ENCODE data around the gene PLVAP. TPM values are rescaled to one million over a fixed set of nuclear protein-coding genes. Genes with fewer than 3 reads are reported as not detected.

Gene PLVAP
- total and polyA plus RNA-seq, 9 of the 15 experiments (the other 6 are each of a cell fraction or from before 2014, with no cell fraction given) = 0.09 to 0.84 (median 0.51) TPM; not detected in 4

GRCh38 chr19:17334414-17335409, 42.4 kb downstream of the PLVAP start, which contains the start of gene ANO8 (continued):
- TF ChIP-seq, protein P1, sequence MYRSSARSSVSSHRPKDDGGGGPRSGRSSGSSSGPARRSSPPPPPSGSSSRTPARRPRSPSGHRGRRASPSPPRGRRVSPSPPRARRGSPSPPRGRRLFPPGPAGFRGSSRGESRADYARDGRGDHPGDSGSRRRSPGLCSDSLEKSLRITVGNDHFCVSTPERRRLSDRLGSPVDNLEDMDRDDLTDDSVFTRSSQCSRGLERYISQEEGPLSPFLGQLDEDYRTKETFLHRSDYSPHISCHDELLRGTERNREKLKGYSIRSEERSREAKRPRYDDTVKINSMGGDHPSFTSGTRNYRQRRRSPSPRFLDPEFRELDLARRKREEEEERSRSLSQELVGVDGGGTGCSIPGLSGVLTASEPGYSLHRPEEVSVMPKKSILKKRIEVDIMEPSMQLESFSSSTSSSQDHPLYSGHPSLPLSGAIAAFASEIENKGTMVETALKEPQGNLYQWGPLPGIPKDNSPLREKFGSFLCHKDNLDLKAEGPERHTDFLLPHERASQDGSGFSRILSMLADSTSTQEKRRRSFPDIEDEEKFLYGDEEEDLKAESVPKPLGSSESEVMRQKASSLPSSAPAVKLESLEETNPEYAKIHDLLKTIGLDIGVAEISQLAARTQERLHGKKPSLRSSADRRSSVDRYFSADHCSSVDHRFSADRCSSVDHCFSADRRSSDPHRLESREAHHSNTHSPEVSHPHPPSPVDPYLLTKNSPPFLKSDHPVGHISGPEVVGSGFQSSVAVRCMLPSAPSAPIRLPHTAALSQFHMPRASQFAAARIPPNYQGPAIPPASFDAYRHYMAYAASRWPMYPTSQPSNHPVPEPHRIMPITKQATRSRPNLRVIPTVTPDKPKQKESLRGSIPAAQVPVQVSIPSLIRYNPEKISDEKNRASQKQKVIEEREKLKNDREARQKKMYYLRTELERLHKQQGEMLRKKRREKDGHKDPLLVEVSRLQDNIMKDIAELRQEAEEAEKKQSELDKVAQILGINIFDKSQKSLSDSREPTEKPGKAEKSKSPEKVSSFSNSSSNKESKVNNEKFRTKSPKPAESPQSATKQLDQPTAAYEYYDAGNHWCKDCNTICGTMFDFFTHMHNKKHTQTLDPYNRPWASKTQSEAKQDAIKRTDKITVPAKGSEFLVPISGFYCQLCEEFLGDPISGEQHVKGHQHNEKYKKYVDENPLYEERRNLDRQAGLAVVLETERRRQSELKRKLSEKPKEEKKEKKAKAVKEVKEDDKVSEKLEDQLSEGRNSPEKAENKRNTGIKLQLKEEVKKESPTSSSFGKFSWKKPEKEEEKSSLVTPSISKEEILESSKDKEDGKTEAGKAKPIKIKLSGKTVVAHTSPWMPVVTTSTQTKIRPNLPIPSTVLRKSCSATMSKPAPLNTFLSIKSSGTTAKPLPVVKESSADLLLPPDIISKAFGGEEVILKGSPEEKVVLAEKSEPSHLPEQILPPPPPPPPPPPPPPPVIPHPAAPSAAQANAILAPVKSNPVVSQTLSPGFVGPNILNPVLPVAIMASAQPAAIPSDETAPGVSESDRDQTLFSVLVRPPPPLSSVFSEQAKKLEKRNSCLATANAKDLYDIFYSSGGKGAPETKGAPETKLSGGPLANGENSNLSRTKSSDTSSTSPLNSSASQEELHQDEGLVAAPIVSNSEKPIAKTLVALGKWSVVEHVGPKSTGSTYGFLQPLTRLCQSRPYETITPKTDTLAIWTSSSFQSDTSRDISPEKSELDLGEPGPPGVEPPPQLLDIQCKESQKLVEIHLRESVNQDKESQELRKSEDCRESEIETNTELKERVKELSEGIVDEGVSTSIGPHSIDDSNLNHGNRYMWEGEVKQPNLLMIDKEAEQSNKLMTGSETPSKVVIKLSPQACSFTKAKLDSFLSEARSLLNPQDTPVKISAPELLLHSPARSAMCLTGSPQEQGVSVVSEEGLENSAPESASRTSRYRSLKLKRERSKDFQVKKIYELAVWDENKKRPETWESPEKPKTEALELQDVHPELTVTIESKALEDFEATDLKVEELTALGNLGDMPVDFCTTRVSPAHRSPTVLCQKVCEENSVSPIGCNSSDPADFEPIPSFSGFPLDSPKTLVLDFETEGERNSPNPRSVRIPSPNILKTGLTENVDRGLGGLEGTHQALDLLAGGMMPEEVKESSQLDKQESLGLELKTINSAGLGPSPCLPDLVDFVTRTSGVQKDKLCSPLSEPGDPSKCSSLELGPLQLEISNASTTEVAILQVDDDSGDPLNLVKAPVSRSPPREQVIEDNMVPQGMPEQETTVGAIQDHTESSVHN (IDR thresholded peaks at IDR 0.05; ENCODE audit: borderline replicate concordance in 1 of 2, low read depth in 1 of 2) = peak in 1 of 2 experiments; percentile 47; a peak in 1 of 4 replicates
- peak; percentile 100 for TF ChIP-seq TFAP4 (CRISPR knock-in tag; IDR thresholded peaks at IDR 0.05; ENCODE audit: borderline replicate concordance)
- TF ChIP-seq PHF21A (IDR thresholded peaks at IDR 0.05; ENCODE audit: borderline replicate concordance, low read depth) = 0 out of 2 replicates have a peak, but pooled peaks have one; percentile 52
- TF ChIP-seq KAT7 (CRISPR knock-in tag; IDR thresholded peaks at IDR 0.05; ENCODE audit: borderline replicate concordance) = peak; percentile 89; the same call in 1 of the 2 replicates
- TF ChIP-seq NCOR1 (IDR thresholded peaks at IDR 0.05) = no peak
- no peak for TF ChIP-seq ZNF699 (CRISPR knock-in tag; IDR thresholded peaks at IDR 0.05; ENCODE audit: insufficient replicate concordance)
- TF ChIP-seq ZNF140 (CRISPR knock-in tag; IDR thresholded peaks at IDR 0.05) = no peak
- no peak for TF ChIP-seq TAF7 (tag; IDR thresholded peaks at IDR 0.05)
- no peak for TF ChIP-seq ZC3H8 (IDR thresholded peaks at IDR 0.05)
- TF ChIP-seq ZKSCAN1 (IDR thresholded peaks at IDR 0.05; ENCODE audit: low read depth, low read length) = peak; percentile 81
- TF ChIP-seq, protein P2, sequence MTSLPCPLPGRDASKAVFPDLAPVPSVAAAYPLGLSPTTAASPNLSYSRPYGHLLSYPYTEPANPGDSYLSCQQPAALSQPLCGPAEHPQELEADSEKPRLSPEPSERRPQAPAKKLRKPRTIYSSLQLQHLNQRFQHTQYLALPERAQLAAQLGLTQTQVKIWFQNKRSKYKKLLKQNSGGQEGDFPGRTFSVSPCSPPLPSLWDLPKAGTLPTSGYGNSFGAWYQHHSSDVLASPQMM (CRISPR knock-in tag; IDR thresholded peaks at IDR 0.05) = no peak
- TF ChIP-seq, protein P3, sequence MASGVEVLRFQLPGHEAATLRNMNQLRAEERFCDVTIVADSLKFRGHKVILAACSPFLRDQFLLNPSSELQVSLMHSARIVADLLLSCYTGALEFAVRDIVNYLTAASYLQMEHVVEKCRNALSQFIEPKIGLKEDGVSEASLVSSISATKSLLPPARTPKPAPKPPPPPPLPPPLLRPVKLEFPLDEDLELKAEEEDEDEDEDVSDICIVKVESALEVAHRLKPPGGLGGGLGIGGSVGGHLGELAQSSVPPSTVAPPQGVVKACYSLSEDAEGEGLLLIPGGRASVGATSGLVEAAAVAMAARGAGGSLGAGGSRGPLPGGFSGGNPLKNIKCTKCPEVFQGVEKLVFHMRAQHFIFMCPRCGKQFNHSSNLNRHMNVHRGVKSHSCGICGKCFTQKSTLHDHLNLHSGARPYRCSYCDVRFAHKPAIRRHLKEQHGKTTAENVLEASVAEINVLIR (CRISPR knock-in tag; IDR thresholded peaks at IDR 0.05) = peak; percentile 83
- peak; percentile 51 for TF ChIP-seq HNRNPLL (IDR thresholded peaks at IDR 0.05; ENCODE audit: low read depth, low read length, poor library complexity, severe bottlenecking)
- TF ChIP-seq DACH1 (IDR thresholded peaks at IDR 0.05; ENCODE audit: partially characterized antibody) = peak; percentile 96

Measured in K562 (cell line).